ENCODE data around the gene CATSPERZ.
"Not testable (repeated sequence)": the region's sequence is repeated elsewhere in the genome, so short reads cannot be mapped to it uniquely, and the experiment has no call there.

CATSPERZ gene

DNA sequence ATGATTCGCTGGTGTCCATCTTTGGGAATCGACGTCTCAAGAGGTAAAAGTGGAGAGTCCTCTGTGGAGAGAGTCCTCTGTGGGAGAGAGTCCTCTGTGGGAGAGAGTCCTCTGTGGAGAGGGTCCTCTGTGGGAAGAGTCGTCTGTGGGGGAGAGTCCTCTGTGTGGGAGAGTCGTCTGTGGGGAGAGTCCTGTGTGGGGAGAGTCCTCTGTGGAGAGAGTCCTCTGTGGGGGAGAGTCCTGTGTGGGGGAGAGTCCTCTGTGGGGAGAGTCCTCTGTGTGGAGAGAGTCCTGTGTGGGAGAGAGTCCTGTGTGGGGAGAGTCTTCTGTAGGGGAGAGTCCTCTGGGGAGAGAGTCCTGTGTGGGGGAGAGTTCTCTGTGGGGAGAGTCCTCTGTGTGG, 20.9 kb downstream of the CATSPERZ start:
- no peak for DNase-seq

- DNase-seq = no peak
Measured at GRCh38 chr11:64321533-64321932, 21.4 kb downstream of the CATSPERZ start.

GRCh38 chr11:64322925-64323260, 22.7 kb downstream of the CATSPERZ start:
- no peak for DNase-seq

DNA sequence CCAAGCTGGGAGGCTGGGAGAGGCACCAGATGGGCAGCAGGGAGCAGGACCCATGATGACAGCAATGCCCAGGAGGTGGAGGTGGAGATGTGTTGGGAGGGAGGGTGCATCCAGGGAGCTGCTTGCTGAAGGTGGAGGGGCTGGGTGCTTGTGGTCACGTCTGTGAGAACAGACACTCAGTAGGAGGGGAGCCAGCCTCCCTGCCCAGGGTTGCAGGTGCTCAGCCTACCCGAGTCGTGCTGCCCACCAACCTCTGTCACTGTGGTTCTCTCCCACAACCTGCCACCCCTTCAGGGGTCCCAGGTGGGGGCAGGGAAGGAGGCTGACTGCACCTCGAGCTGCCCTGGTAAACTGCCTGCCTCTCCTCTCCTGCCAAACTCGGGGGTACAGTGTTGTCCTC, 23.2 kb downstream of the CATSPERZ start:
- DNase-seq = no peak

GRCh38 chr11:64323984-64324383, 23.8 kb downstream of the CATSPERZ start:
- not testable (repeated sequence) for DNase-seq

- DNase-seq = no peak
Measured at GRCh38 chr11:64324692-64325469, 24.7 kb downstream of the CATSPERZ start.

- no peak for DNase-seq
Measured at GRCh38 chr11:64327375-64327774, 27.2 kb downstream of the CATSPERZ start.

DNA sequence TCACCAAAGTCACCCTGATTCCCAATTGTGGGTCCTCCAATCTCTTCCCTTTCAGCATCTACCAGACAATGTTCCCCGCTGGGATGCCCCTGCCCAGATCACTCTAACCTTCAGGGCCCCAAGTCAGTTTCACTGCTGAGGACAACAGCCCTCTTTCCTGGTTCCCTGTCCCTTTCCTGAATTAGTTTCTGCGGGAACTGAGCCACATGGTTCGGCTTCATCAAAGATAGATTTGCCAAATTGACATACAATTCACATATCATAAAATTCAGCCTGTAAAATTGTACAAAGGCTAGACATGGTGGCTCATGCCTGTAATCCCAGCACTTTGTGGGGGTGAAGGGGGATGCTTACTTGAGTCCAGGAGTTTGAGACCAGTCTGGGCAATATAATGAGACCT, 27.8 kb downstream of the CATSPERZ start:
- DNase-seq = no peak

DNA sequence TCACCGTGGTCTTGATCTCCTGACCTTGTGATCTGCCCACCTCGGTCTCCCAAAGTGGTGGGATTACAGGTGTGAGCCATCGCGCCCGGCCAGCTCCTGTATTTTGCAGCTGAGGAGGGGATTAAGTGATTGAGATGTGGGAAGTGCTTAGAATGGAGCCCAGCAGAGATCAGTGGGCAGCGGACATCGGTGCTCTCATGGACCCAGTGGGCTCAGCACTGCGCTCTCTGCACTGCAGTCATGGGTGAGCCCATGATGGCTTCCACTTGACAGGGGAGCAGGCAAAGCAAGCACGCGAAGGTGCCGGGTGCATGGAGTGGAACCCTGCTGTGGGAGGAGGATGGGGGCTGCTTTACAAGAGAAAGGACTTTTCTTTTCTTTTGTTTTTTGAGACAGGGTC, 30.7 kb downstream of the CATSPERZ start:
- no peak for DNase-seq

DNA sequence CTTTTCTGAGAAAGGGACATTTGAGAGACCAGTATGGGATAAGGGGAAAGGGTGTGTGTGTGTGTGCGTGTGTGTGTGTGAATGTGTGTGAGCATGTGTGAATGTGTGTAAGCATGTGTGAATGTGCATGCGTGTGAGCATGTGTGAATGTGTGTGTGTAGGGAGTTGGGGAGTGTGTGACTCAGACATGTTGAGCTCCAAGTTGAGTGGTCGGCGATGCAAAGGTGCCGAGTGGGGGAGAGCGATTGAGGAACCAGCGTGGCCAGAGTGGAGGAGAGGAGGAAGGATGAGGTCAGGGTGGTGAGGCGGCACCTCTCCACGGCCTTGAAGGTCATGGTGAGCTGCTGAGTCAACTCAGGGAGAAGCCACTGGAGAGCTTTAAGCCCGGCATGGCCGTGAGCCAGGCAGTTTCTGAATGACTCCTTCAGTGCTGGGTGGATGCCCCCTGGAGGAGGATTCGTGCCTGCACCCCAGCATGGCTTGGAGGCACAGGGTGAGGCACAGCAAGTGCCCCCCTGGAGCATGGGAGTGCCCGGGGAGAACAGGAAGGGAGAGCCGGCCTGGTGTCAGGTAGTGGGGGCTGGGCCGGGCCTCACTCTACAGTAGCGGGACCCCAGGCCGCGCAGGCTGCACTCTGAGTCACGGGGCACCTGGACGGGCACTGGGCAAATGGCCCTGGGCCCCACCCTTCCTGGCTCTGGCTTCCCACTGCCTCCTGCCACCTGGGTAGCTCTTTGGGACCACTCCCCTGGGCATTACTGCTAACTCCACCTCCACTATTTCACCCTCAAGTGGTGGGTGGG, 31.6 kb downstream of the CATSPERZ start:
- DNase-seq = no peak

DNA sequence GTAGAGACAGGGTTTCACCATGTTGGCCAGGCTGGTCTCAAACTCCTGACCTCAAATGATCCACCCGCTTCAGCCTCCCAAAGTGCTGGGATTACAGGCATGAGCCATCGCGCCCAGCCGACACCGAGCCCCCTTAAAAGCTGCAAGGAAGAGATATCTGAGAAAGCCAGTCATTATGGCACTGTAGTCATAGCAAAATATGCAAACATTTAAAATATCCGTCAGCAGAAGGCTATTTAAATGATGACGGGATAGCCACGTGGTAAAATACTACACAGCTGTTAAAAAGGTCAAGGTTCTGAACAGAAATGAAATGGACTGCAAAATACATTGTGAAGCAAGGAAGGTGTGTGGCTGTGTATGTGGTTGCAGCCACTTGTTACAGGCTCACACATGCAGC, 33.4 kb downstream of the CATSPERZ start:
- DNase-seq = no peak

DNA sequence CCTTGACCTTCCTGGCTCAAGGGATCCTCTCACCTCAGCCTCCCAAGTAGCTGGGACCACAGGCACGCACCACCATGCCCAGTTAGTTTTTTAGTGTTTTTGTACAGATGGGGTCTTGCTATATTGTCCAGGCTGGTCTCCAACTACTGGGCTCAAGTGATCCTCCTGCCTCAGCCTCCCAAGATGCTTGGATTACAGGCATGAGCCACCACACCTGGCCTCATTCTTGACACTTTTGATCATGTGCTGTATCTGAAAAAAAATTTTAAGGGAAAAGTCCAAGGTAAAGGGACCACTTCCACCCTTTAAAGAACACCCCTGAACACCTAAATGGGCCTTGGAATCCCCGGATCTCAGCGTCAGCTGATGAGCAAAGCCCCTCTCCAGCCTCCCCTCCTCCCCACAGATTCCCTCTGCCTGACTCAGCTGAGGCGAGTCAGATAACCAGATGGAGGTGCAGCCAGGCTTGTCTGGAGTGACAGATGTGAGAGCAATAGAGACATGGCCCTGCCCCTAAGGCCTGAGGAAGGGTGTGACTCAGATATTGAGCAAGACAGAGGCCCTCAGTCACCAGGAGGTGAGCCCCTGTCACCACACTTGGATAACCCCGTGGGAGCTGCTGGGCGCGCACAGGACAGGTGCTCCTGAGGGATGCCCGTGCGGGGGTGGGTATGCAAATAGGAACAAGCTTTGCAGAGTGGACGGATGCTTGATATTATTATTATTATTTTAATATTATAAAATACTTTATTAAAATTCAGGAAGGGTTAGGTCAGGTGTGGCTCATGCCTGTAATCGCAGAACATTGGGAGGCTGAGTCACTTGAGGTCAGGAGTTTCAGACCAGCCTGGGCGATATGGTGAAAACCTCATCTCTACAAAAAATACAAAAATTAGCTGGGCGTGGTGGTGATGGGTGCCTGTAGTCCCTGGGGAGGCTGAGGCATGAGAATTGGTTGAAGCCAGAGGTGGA, 34.9 kb downstream of the CATSPERZ start:
- DNase-seq = no peak

GRCh38 chr11:64337538-64338249, 37.5 kb downstream of the CATSPERZ start:
- no peak for DNase-seq

- DNase-seq = no peak
Measured at GRCh38 chr11:64338716-64339115, 38.6 kb downstream of the CATSPERZ start.

DNA sequence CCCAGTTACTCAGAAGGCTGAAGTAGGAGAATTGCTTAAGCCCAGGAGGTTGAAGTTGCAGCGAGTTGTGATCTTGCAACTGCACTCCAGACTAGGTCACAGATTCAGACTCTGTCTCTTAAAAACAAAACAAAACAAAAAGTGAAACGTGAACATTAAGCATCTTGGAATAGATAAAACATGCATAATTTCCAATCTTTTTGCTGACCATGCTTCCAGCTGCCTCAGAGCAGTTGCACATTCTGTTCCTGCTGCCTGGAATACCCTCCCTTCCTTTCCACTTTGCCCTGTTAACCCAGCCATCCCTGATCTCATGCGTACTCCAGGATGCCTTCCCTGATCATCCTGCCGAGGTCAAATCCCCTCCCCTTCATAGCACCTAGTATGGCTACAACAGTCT, 39.1 kb downstream of the CATSPERZ start:
- no peak for DNase-seq

DNA sequence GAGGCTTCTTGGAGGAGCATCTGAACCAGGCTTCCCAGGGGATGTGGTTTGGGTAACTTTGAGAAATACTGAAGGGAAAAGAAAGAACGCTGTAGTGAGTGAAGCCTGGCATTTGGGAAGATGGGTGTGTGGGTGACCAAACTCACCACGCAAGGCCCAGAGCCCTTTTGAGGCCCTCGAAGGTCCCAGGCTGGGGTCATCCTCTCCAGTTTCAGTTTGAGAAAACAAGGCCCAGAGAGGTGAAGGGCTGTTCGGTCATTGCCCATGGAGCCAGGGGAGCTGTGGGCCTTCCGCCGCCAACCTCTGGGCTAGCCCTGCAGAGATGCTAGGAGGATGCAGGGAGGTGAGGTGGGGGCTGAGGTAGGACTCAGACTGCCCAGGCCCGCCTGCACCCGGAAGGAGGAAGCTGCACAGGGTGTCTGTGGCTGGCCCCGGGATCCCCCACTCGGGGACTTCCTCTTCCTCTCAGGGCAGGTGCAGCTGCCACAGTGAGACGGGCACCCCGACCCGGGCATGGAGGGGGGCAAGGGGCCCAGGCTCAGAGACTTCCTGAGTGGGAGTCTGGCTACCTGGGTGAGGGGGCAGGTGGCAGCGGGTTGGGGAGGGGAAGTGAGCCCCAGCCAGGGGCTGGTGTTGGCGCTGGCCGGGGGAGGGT, 39.7 kb downstream of the CATSPERZ start, which contains the start of gene CCDC88B:
TSS of gene CCDC88B (plus strand) at position 451 of the 655 bp plus-strand sequence. CDS start at position 514, 63 bp downstream.
- DNase-seq = no peak

DNA sequence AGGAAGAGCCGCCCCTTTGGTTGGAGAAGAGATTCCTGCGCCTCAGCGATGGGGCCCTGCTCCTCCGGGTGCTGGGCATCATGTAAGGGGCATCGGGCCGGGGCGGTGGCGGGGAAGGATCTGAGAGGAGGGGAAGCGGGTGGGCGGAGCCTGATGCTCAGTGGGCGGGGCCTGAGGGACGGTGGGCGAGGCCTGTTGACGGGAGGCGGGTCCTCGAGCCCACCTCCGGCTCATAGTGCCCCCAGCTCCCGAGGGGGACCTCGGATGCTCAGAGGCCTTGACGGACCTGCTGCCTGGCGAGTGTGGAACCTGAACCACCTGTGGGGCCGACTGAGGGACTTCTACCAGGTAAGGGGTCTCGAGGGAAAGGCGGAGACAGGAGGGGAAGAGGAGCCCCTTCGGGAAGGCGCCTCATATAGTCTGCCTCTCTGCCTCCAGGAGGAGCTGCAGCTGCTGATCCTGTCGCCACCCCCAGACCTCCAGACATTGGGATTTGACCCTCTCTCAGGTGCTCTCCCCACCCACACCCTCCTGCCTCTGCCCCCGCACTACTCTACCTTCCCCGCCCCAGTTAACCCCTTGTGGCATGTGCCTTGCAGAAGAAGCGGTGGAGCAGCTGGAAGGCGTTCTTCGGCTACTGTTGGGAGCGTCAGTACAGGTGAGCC, 40.6 kb downstream of the CATSPERZ start:
- no peak for DNase-seq

- DNase-seq = no peak
Measured at GRCh38 chr11:64341429-64341828, 41.3 kb downstream of the CATSPERZ start.

- no peak for DNase-seq
Measured at GRCh38 chr11:64341851-64342791, 42.0 kb downstream of the CATSPERZ start.
